Fibroblast of the conjunctiva (primary cell): ENCODE results near the gene PCDHA5.
"Not testable (repeated sequence)": the region's sequence is repeated elsewhere in the genome, so short reads cannot be mapped to it uniquely, and the experiment has no call there.

Experiments
- DNase-seq: peaks from one replicate; pipeline ENCODE4 v3.0.0-alpha.2; 2010; ENCODE audit warnings: low read depth

Gene PCDHA5

DNA sequence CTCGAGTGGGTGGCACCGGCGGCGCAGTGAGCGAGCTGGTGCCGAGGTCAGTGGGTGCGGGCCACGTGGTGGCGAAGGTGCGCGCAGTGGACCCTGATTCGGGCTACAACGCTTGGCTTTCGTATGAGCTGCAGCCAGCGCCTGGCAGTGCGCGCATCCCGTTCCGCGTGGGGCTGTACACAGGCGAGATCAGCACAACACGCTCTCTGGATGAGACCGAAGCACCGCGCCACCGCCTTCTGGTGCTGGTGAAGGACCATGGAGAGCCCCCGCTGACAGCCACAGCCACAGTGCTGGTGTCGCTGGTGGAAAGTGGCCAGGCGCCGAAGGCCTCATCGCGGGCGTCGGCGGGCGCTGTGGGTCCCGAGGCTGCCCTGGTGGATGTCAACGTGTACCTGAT, 2.1 kb downstream of the PCDHA5 start:
- no peak for DNase-seq

DNA sequence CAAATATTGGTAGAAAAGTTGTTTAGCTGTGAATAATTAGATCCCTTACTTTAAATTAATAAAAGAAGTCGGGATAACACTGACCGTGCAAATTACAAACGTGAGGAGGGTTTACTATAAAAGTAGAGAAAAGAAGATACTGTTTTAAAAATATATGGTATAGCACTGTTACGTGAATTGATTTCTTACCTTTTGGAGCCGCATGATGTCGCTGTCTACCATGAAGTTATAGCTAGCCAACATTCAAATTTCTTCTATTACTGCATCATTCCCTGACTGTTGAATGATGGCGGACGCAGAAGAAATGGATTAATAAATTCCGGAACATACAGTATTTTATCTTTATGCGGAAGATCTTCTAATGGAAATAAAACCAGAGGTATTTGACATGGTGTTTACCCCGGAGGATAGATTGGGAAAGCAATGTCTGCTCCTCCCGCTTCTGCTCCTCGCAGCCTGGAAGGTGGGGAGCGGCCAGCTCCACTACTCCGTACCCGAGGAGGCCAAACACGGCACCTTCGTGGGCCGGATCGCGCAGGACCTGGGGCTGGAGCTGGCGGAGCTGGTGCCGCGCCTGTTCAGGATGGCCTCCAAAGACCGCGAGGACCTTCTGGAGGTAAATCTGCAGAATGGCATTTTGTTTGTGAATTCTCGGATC, 6.4 kb downstream of the PCDHA5 start, which contains the start of gene PCDHA6:
Gene PCDHA6, plus strand, starts transcription at position 257 of the 658 bp plus-strand sequence. Its CDS starts 132 bp downstream, at position 389.
- no peak for DNase-seq

DNA sequence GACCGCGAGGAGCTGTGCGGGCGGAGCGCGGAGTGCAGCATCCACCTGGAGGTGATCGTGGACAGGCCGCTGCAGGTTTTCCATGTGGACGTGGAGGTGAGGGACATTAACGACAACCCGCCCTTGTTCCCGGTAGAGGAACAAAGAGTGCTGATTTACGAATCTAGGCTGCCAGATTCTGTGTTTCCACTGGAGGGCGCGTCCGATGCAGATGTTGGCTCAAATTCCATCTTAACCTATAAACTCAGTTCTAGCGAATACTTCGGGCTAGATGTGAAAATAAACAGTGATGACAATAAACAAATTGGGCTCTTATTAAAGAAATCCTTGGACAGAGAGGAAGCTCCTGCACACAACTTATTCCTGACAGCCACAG, 6.9 kb downstream of the PCDHA5 start:
- no peak for DNase-seq

DNA sequence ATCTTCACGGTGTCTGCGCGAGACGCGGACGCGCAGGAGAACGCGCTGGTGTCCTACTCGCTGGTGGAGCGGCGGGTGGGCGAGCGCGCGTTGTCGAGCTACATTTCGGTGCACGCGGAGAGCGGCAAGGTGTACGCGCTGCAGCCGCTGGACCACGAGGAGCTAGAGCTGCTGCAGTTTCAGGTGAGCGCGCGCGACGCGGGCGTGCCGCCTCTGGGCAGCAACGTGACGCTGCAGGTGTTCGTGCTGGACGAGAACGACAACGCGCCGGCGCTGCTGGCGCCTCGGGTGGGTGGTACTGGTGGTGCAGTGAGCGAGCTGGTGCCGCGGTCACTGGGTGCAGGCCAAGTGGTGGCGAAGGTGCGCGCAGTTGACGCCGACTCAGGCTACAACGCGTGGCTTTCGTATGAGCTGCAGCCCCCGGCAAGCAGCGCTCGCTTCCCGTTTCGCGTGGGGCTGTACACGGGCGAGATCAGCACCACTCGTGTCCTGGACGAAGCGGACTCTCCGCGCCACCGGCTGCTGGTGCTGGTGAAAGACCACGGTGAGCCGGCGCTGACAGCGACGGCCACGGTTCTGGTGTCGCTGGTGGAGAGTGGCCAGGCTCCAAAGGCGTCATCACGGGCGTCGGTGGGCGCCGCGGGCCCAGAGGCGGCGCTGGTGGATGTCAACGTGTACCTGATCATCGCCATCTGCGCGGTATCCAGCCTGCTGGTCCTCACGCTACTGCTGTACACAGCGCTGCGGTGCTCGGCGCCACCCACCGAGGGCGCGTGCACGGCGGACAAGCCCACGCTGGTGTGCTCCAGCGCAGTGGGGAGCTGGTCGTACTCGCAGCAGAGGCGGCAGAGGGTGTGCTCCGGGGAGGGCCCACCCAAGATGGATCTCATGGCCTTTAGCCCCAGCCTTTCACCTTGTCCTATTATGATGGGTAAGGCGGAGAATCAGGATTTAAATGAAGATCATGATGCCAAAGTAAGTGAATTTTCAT, 8.4 kb downstream of the PCDHA5 start:
- DNase-seq: not testable (repeated sequence)

DNA sequence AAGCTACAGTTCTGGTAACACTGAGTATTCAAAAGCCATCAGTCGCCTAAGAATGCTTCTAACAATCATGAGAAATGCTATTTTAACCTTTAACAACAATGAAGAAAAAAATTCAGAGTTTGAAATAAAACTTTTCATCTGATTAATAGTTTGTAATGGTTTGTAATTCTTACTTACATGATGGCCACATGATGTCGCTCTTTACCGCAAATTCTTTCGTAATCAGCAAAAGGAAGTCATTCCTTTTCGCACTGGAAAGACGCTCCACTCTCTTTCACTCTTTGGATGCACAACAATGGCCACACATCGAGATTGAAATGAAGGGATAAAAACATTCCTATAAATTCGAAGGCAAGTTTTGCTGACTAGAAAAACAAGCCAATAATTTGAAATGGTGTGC, 12.6 kb downstream of the PCDHA5 start, which contains the start of gene PCDHA7:
Gene PCDHA7, plus strand, starts transcription at position 277 of the 400 bp plus-strand sequence. Its CDS starts 115 bp downstream, at position 392.
- DNase-seq: no peak

DNA sequence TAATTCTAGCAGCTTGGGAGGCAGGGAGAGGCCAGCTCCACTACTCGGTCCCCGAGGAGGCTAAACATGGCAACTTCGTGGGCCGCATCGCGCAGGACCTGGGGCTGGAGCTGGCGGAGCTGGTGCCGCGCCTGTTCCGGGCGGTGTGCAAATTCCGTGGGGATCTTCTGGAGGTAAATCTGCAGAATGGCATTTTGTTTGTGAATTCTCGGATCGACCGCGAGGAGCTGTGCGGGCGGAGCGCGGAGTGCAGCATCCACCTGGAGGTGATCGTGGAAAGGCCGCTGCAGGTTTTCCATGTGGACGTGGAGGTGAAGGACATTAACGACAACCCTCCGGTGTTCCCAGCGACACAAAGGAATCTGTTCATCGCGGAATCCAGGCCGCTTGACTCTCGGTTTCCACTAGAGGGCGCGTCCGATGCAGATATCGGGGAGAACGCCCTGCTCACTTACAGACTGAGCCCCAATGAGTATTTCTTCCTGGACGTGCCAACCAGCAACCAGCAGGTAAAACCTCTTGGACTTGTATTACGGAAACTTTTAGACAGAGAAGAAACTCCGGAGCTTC, 13.1 kb downstream of the PCDHA5 start:
- DNase-seq: not testable (repeated sequence)

DNA sequence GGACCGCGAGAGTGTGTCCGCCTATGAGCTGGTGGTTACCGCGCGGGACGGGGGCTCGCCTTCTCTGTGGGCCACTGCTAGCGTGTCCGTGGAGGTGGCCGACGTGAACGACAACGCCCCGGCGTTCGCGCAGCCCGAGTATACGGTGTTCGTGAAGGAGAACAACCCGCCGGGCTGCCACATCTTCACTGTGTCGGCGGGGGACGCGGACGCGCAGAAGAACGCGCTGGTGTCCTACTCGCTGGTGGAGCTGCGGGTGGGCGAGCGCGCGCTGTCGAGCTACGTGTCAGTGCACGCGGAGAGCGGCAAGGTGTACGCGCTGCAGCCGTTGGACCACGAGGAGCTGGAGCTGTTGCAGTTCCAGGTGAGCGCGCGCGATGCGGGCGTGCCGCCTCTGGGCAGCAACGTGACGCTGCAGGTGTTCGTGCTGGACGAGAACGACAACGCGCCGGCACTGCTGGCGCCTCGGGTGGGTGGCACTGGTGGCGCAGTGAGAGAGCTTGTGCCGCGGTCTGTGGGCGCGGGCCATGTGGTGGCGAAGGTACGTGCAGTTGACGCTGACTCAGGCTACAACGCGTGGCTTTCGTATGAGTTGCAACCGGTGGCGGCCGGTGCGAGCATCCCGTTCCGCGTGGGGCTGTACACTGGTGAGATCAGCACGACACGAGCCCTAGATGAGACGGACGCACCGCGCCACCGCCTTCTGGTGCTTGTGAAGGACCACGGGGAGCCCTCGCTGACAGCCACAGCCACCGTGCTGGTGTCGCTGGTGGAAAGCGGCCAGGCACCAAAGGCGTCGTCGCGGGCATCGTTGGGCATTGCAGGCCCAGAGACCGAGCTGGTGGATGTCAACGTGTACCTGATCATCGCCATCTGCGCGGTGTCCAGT, 14.5 kb downstream of the PCDHA5 start:
- no peak for DNase-seq

DNA sequence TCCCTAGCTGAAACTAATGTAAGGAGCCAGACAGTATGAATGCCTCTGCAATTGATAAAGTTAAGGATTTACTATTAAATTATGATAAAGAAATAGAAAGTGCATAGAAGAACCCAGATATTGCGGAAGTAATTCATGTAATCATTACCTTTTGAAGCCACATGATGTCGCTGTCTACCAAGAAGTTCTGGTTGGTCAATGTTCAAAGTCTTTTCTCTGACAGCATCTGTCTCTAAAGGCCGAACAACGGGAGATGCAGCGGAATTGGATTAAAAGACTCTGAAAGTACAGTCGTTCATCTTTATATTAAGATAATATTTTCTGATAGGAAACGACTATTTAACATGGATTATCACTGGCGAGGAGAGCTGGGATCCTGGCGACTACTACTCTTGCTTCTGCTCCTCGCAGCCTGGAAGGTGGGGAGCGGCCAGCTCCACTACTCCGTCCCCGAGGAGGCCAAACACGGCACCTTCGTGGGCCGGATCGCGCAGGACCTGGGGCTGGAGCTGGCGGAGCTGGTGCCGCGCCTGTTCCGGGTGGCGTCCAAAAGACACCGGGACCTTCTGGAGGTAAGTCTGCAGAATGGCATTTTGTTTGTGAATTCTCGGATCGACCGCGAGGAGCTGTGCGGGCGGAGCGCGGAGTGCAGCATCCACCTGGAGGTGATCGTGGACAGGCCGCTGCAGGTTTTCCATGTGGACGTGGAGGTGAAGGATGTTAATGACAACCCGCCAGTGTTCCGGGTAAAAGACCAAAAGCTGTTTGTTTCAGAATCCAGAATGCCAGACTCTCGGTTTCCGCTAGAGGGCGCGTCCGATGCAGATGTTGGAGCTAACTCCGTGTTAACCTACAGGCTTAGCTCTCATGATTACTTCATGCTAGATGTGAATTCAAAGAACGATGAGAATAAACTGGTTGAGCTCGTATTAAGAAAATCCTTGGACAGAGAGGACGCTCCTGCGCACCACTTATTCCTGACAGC, 19.9 kb downstream of the PCDHA5 start, which contains the start of gene PCDHA8:
Gene PCDHA8, plus strand, starts transcription at position 210 of the 985 bp plus-strand sequence. Its CDS starts 135 bp downstream, at position 345.
- DNase-seq: no peak

DNA sequence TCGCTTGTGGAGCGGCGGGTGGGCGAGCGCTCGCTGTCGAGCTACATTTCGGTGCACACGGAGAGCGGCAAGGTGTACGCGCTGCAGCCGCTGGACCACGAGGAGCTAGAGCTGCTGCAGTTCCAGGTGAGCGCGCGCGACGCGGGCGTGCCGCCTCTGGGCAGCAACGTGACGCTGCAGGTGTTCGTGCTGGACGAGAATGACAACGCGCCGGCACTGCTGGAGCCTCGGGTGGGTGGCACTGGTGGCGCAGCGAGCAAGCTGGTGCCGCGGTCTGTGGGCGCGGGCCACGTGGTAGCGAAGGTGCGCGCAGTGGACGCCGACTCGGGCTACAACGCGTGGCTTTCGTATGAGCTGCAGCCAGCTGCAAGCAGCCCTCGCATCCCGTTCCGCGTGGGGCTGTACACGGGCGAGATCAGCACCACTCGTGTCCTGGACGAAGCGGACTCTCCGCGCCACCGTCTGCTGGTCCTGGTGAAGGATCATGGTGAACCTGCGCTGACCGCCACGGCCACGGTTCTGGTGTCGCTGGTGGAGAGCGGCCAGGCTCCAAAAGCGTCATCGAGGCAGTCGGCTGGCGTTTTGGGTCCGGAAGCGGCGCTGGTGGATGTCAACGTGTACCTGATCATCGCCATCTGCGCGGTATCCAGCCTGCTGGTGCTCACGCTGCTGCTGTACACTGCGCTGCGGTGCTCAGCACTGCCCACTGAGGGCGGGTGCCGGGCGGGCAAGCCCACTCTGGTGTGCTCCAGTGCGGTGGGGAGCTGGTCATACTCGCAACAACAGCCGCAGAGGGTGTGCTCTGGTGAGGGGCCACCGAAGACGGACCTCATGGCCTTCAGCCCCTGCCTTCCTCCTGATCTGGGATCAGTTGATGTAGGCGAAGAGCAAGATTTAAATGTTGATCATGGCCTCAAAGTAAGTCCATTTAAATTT, 21.7 kb downstream of the PCDHA5 start:
- DNase-seq: no peak

DNA sequence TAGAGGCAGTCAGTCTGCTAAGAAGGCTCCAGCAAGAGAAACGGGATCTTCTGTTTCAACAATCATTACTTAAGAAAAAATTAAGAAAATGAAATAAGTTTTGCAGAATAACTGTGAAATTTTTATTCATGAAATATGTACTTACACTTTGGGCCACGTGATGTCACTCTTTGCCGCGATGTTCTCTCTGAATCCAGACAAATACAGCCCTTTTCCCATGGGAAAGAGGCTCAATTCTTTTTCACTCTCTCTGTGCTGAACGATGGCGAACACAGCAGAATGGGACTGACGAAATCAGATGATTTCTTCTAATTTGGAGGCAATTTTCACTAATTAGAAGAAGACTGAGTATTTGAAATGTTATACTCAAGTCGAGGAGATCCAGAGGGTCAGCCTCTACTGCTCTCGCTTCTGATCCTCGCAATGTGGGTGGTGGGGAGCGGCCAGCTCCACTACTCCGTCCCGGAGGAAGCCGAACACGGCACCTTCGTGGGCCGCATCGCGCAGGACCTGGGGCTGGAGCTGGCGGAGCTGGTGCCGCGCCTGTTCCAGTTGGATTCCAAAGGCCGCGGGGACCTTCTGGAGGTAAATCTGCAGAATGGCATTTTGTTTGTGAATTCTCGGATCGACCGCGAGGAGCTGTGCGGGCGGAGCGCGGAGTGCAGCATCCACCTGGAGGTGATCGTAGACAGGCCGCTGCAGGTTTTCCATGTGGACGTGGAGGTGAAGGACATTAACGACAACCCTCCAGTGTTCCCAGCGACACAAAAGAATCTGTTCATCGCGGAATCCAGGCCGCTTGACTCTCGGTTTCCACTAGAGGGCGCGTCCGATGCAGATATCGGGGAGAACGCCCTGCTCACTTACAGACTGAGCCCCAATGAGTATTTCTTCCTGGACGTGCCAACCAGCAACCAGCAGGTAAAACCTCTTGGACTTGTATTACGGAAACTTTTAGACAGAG, 27.0 kb downstream of the PCDHA5 start, which contains the start of gene PCDHA9:
Gene PCDHA9, plus strand, starts transcription at position 244 of the 964 bp plus-strand sequence. Its CDS starts 114 bp downstream, at position 358.
- DNase-seq: not testable (repeated sequence)

DNA sequence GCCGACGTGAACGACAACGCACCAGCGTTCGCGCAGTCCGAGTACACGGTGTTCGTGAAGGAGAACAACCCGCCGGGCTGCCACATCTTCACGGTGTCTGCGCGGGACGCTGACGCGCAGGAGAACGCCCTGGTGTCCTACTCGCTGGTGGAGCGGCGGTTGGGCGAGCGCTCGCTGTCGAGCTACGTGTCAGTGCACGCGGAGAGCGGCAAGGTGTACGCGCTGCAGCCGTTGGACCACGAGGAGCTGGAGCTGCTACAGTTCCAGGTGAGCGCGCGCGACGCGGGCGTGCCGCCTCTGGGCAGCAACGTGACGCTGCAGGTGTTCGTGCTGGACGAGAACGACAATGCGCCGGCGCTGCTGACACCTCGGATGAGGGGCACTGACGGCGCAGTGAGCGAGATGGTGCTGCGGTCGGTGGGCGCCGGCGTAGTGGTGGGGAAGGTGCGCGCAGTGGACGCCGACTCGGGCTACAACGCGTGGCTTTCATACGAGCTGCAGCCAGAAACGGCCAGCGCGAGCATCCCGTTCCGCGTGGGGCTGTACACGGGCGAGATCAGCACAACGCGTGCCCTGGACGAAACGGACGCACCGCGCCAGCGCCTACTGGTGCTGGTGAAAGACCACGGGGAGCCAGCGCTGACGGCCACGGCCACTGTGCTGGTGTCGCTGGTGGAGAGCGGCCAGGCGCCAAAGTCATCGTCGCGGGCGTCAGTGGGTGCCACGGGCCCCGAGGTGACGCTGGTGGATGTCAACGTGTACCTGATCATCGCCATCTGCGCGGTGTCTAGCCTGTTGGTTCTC, 28.6 kb downstream of the PCDHA5 start:
- not testable (repeated sequence) for DNase-seq

DNA sequence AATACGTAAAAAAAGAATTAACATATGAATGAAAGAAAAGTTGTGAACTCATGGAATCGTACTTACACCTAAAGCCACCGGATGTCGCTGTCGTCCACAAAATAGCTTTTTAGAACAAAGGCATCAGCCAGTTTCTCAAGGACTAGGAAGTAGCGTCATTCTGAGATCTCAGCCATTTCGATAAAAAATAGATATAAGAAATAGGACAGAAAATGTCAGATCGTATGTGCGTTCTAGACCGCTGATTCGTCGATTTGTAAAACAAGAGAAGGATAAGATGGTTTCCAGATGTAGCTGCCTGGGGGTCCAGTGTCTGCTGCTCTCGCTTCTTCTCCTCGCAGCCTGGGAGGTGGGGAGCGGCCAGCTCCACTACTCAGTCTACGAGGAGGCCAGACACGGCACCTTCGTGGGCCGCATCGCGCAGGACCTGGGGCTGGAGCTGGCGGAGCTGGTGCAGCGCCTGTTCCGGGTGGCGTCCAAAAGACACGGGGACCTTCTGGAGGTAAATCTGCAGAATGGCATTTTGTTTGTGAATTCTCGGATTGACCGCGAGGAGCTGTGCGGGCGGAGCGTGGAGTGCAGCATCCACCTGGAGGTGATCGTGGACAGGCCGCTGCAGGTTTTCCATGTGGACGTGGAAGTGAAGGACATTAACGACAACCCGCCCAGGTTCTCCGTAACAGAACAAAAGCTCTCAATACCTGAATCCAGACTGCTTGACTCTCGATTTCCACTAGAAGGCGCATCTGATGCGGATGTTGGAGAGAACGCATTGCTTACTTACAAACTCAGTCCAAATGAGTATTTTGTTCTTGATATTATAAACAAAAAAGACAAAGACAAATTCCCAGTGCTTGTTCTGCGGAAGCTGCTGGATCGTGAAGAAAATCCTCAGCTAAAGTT, 34.6 kb downstream of the PCDHA5 start, which contains the start of gene PCDHA10:
Gene PCDHA10, plus strand, starts transcription at position 126 of the 903 bp plus-strand sequence. Its CDS starts 152 bp downstream, at position 278.
- no peak for DNase-seq

DNA sequence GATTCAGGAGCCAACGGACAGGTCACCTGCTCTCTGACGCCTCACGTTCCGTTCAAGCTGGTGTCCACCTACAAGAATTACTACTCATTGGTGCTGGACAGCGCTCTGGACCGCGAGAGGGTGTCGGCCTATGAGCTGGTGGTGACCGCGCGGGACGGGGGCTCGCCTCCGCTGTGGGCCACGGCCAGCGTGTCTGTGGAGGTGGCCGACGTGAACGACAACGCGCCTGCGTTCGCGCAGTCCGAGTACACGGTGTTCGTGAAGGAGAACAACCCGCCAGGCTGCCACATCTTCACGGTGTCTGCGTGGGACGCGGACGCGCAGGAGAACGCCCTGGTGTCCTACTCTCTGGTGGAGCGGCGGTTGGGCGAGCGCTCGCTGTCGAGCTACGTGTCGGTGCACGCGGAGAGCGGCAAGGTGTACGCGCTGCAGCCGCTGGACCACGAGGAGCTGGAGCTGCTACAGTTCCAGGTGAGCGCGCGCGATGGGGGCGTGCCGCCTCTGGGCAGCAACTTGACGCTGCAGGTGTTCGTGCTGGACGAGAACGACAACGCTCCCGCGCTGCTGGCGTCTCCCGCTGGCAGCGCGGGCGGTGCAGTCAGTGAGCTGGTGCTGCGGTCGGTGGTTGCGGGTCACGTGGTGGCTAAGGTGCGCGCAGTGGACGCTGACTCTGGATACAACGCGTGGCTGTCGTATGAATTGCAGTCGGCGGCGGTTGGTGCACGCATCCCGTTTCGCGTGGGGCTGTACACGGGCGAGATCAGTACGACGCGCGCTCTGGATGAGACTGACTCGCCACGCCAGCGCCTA, 36.0 kb downstream of the PCDHA5 start:
- no peak for DNase-seq

DNA sequence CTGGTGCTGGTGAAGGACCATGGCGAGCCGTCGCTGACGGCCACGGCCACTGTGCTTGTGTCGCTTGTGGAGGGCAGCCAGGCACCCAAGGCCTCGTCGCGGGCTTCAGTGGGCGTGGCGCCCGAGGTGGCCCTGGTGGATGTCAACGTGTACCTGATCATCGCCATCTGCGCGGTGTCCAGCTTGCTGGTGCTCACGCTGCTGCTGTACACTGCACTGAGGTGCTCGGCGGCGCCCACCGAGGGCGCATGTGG, 36.5 kb downstream of the PCDHA5 start:
- DNase-seq: no peak
